HepG2 (cell line): ENCODE results near the gene ORMDL3. TPM values are rescaled to one million over a fixed set of nuclear protein-coding genes. Genes with fewer than 3 reads are reported as not detected.

Experiments used
- GATAD2A ChIP-seq: IDR thresholded peaks from 2 replicates; pipeline ENCODE4 v1.6.1; 2016
- HNF4G ChIP-seq, 2 experiments: sonication (generic) in 1 of 2; formaldehyde crosslinking in 1 of 2; IDR thresholded peaks; 2 replicates each; pipeline versions ENCODE4 v1.4.0 to v1.6.1; 2011 to 2020; ENCODE audit warnings: borderline replicate concordance in 2 of 2, low read depth in 2 of 2, mild to moderate bottlenecking in 2 of 2, low read length in 1 of 2, missing genetic modification reagents in 1 of 2, moderate library complexity in 1 of 2
- IKZF1 ChIP-seq: fragments of 450-650 bp; IDR thresholded peaks from 2 replicates; pipeline ENCODE4 v1.7.1; 2016
- XBP1 ChIP-seq: sonication (generic); formaldehyde crosslinking; IDR thresholded peaks from 2 replicates; pipeline ENCODE4 v1.5.0; 2020; ENCODE audit warnings: missing genetic modification reagents
- ZNF225 ChIP-seq: sonication (generic); formaldehyde crosslinking; IDR thresholded peaks from 2 replicates; pipeline ENCODE4 v1.4.0; 2020; ENCODE audit warnings: mild to moderate bottlenecking, missing genetic modification reagents
- ZNF781 ChIP-seq: sonication (generic); formaldehyde crosslinking; IDR thresholded peaks from 2 replicates; pipeline ENCODE4 v1.5.1; 2020; ENCODE audit warnings: borderline replicate concordance, mild to moderate bottlenecking, missing genetic modification reagents; ENCODE audit errors: not compliant biosample characterization
- ZSCAN12 ChIP-seq: sonication (generic); formaldehyde crosslinking; IDR thresholded peaks from 2 replicates; pipeline ENCODE4 v1.9.0; 2021; ENCODE audit warnings: mild to moderate bottlenecking, missing genetic modification reagents
- ZSCAN29 ChIP-seq: sonication (generic); formaldehyde crosslinking; conservative IDR thresholded peaks from 2 replicates; pipeline ENCODE4 v1.4.0; 2020; ENCODE audit warnings: mild to moderate bottlenecking, missing genetic modification reagents
- polyA plus RNA-seq, 8 experiments: library from polyadenylated mRNA; depleted of rRNA in 3 of 8; stranded (reverse) in 7 of 8; unstranded in 1 of 8; fragments of >200 nt; fragmentation: Illumina TruSeq in 4 of 8; extraction: Trizol in 4 of 8; gene quantifications; 2 replicates each; pipeline versions ENCODE4 v1.2.1 to v1.2.3, GENCODE V29; 2011 to 2016; ENCODE audit warnings: low read depth in 4 of 8, missing spikeins in 1 of 8, mixed read lengths in 1 of 8; ENCODE audit not compliant: insufficient read depth in 1 of 8
- total RNA-seq, 5 experiments: library from RNA; depleted of rRNA; stranded (reverse); fragments of >200 nt; fragmentation: Illumina TruSeq; extraction: Trizol; gene quantifications; 2 replicates each; pipeline ENCODE4 v1.2.3, GENCODE V29; 2016; ENCODE audit warnings: low read depth in 1 of 5
- TF ChIP-seq, protein P1 (sequence below): sonication (generic); formaldehyde crosslinking; IDR thresholded peaks from 2 replicates; pipeline ENCODE4; 2020; ENCODE audit warnings: missing genetic modification reagents, mild to moderate bottlenecking, borderline replicate concordance
- TF ChIP-seq, protein P2 (sequence below): sonication (generic); formaldehyde crosslinking; conservative IDR thresholded peaks from 2 replicates; pipeline ENCODE4 v1.4.0; 2020; ENCODE audit warnings: mild to moderate bottlenecking, missing genetic modification reagents, moderate library complexity
- TF ChIP-seq, protein P3 (sequence below): IDR thresholded peaks from 2 replicates; pipeline ENCODE4 v1.6.1; 2016; ENCODE audit warnings: missing compliant biosample characterization, missing genetic modification reagents, borderline replicate concordance
- TF ChIP-seq, protein P4 (sequence below): sonication (generic); formaldehyde crosslinking; IDR thresholded peaks from 2 replicates; pipeline ENCODE4 v1.5.1; 2020; ENCODE audit warnings: missing genetic modification reagents, mild to moderate bottlenecking, borderline replicate concordance
- TF ChIP-seq, protein P5 (sequence below), 2 experiments: sonication (generic) in 1 of 2; formaldehyde crosslinking in 1 of 2; IDR thresholded peaks; 2 replicates each; pipeline versions ENCODE4 v1.4.0 to v1.6.1; 2016 to 2020; ENCODE audit warnings: borderline replicate concordance in 1 of 2, low read depth in 1 of 2, mild to moderate bottlenecking in 1 of 2, missing genetic modification reagents in 1 of 2

ORMDL3 gene
- total and polyA plus RNA-seq, 2 of the 13 experiments (the other 11 are each of a cell fraction or from before 2014, with no cell fraction given) = 181 to 384 TPM

DNA sequence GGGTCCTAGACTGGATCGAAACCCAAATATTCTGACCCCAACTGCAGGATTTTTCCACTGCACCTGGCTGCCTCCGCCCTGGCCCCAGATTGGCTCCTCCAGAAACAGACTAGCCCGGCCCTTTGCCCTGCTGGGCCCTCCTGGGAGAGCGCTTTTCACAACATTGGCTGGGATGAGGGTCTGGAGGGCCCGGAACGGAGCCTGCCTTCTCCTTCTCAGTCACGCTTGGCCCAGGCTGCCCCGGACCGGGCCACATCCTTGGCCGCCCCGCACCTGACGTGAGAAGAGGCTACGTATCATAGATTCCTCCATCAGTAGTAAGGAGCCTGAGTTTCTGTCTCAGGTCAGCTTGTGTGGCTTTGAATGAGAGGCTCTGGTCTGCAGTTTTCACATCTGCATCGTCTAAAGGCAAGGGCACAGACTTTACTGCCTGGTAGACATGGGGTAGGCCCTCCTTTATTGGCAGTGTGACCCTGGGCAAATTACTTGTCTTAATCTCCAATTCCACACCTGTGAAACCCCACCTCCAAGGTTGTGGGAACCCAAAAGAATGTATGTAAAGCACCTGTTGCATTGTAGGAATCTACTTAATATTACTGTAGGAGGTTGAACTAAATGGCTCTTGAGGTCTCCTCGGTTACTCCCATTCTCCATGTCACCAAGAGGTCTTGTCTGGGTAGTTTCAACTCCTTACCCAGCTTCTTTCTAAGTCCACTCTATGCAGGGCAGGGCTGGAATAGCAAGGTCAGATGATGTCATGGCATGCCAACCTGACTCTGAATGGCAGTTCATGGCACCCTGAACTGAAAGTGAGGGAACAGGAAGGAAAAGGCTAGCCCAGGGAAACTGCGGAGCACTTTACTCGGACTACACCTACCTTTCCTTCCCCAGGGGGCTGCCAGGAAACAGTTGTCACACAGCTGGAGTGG lies 792 bp upstream of the ORMDL3 start (continued):
- TF ChIP-seq, protein P1, sequence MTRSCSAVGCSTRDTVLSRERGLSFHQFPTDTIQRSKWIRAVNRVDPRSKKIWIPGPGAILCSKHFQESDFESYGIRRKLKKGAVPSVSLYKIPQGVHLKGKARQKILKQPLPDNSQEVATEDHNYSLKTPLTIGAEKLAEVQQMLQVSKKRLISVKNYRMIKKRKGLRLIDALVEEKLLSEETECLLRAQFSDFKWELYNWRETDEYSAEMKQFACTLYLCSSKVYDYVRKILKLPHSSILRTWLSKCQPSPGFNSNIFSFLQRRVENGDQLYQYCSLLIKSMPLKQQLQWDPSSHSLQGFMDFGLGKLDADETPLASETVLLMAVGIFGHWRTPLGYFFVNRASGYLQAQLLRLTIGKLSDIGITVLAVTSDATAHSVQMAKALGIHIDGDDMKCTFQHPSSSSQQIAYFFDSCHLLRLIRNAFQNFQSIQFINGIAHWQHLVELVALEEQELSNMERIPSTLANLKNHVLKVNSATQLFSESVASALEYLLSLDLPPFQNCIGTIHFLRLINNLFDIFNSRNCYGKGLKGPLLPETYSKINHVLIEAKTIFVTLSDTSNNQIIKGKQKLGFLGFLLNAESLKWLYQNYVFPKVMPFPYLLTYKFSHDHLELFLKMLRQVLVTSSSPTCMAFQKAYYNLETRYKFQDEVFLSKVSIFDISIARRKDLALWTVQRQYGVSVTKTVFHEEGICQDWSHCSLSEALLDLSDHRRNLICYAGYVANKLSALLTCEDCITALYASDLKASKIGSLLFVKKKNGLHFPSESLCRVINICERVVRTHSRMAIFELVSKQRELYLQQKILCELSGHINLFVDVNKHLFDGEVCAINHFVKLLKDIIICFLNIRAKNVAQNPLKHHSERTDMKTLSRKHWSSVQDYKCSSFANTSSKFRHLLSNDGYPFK (CRISPR knock-in tag) = peak; percentile 62; the same call in 1 of the 2 replicates
- TF ChIP-seq XBP1 (CRISPR knock-in tag) (no peak), HNF4G (IDR thresholded peaks at IDR 0.05; ENCODE audit: borderline replicate concordance, low read depth, low read length) (no peak), HNF4G (CRISPR knock-in tag; IDR thresholded peaks at IDR 0.05; ENCODE audit: borderline replicate concordance, low read depth) (no peak), ZSCAN29 (0 out of 2 replicates have a peak, but pooled peaks have one; percentile 55), ZSCAN12 (CRISPR knock-in tag) (no peak), GATAD2A (CRISPR knock-in tag) (no peak; the same call in 1 of the 2 replicates), IKZF1 (no peak), ZNF781 (CRISPR knock-in tag) (no peak), ZNF225 (peak; percentile 12; the same call in 1 of the 2 replicates)
- TF ChIP-seq, protein P2, sequence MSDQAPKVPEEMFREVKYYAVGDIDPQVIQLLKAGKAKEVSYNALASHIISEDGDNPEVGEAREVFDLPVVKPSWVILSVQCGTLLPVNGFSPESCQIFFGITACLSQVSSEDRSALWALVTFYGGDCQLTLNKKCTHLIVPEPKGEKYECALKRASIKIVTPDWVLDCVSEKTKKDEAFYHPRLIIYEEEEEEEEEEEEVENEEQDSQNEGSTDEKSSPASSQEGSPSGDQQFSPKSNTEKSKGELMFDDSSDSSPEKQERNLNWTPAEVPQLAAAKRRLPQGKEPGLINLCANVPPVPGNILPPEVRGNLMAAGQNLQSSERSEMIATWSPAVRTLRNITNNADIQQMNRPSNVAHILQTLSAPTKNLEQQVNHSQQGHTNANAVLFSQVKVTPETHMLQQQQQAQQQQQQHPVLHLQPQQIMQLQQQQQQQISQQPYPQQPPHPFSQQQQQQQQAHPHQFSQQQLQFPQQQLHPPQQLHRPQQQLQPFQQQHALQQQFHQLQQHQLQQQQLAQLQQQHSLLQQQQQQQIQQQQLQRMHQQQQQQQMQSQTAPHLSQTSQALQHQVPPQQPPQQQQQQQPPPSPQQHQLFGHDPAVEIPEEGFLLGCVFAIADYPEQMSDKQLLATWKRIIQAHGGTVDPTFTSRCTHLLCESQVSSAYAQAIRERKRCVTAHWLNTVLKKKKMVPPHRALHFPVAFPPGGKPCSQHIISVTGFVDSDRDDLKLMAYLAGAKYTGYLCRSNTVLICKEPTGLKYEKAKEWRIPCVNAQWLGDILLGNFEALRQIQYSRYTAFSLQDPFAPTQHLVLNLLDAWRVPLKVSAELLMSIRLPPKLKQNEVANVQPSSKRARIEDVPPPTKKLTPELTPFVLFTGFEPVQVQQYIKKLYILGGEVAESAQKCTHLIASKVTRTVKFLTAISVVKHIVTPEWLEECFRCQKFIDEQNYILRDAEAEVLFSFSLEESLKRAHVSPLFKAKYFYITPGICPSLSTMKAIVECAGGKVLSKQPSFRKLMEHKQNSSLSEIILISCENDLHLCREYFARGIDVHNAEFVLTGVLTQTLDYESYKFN (CRISPR knock-in tag) = no peak; the same call in 1 of the 2 replicates
- TF ChIP-seq, protein P3, sequence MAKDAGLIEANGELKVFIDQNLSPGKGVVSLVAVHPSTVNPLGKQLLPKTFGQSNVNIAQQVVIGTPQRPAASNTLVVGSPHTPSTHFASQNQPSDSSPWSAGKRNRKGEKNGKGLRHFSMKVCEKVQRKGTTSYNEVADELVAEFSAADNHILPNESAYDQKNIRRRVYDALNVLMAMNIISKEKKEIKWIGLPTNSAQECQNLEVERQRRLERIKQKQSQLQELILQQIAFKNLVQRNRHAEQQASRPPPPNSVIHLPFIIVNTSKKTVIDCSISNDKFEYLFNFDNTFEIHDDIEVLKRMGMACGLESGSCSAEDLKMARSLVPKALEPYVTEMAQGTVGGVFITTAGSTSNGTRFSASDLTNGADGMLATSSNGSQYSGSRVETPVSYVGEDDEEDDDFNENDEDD = no peak
- TF ChIP-seq, protein P4, sequence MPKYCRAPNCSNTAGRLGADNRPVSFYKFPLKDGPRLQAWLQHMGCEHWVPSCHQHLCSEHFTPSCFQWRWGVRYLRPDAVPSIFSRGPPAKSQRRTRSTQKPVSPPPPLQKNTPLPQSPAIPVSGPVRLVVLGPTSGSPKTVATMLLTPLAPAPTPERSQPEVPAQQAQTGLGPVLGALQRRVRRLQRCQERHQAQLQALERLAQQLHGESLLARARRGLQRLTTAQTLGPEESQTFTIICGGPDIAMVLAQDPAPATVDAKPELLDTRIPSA (CRISPR knock-in tag) = 0 out of 2 replicates have a peak, but pooled peaks have one; percentile 50
- TF ChIP-seq, protein P5, sequence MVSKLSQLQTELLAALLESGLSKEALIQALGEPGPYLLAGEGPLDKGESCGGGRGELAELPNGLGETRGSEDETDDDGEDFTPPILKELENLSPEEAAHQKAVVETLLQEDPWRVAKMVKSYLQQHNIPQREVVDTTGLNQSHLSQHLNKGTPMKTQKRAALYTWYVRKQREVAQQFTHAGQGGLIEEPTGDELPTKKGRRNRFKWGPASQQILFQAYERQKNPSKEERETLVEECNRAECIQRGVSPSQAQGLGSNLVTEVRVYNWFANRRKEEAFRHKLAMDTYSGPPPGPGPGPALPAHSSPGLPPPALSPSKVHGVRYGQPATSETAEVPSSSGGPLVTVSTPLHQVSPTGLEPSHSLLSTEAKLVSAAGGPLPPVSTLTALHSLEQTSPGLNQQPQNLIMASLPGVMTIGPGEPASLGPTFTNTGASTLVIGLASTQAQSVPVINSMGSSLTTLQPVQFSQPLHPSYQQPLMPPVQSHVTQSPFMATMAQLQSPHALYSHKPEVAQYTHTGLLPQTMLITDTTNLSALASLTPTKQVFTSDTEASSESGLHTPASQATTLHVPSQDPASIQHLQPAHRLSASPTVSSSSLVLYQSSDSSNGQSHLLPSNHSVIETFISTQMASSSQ (IDR thresholded peaks at IDR 0.05; ENCODE audit: low read depth) = no peak
- TF ChIP-seq, protein P5 (CRISPR knock-in tag; IDR thresholded peaks at IDR 0.05; ENCODE audit: borderline replicate concordance) = 0 out of 2 replicates have a peak, but pooled peaks have one; percentile 37
